ENCODE data around the gene OLFML2B. TPM values are rescaled to one million over a fixed set of nuclear protein-coding genes. Genes with fewer than 3 reads are reported as not detected.

Gene OLFML2B
- total and polyA plus RNA-seq, 2 of the 4 experiments (the other 2 are of a cell fraction): 0.36 to 0.74 TPM

DNA sequence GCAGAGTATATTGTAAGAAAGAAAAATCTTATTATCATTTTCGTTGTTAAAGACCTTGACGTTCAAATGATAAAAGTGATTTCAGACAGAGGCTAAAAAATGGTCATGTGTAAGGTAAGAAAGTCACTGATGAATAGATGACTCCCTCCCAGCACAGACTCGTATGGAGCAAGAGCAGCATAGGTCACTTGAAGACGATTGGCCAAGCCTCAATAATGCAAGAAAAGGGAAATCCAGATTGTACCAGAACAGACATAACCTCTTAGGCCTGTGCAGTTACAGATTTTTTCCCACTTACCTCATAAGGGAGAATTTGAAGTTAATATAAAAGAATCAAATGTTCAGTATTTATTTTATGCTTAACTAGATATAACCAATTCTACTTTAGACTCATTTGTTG, 16.3 kb upstream of the OLFML2B start:
- H3K9me1 ChIP-seq (ENCODE audit: insufficient read depth, low read length): no peaks in the 10 kb centered on the region
- H3K27me3 ChIP-seq (ENCODE audit: control insufficient read depth, insufficient read depth, low read length): peaks cover 10% of the 10 kb centered on the region
- ChIA-PET CTCF (interaction anchor here (0.7 kb wide), 1 partner anchor 290 kb away, joined by 3 read pairs; the partner anchor contains the start of gene DUSP12), POLR2A (ENCODE audit: unreplicated experiment) (no interaction called here)
- WGBS, 2 experiments (ENCODE audit: extremely low coverage in 2 of 2, insufficient read length in 1 of 2): no CpG with 5 or more reads among the region's 4 CpGs
- no peak overlapping the region for H2BK120ac ChIP-seq (ENCODE audit: low read depth, low read length)
- H4K8ac ChIP-seq (ENCODE audit: low read depth in 2 of 2, low read length in 2 of 2): no peak overlapping the region
- H3K27ac ChIP-seq (ENCODE audit: insufficient read depth, low read length): no peak overlapping the region
- no peak overlapping the region for H3K4me3 ChIP-seq (ENCODE audit: insufficient read depth, low read depth, low read length)
- H3K56ac ChIP-seq (ENCODE audit: extremely low read depth, insufficient read depth, low read length): no peak overlapping the region
- H4K20me1 ChIP-seq (ENCODE audit: insufficient read depth, low read length): no peaks in the 10 kb centered on the region
- no peak overlapping the region for H4K91ac ChIP-seq (ENCODE audit: insufficient read depth, low read depth, low read length)
- no peaks in the 10 kb centered on the region for H3K79me1 ChIP-seq (ENCODE audit: low read depth in 1 of 2, low read length in 2 of 2)
- no peaks in the 10 kb centered on the region for H3K4me1 ChIP-seq (ENCODE audit: control insufficient read depth, insufficient read depth, low read length)
- H2BK15ac ChIP-seq (ENCODE audit: low read depth, low read length): no peak overlapping the region
- no peak overlapping the region for H2BK20ac ChIP-seq (ENCODE audit: low read depth, low read length)
- H2AK9ac ChIP-seq (replicated peaks; ENCODE audit: low read depth, low read length, poor library complexity): no peak overlapping the region
- in situ Hi-C loops (cut with MboI; ENCODE audit: low sequenced_read_pairs) (no loop called here), dilution Hi-C loops (cut with HindIII; ENCODE audit: low sequenced_read_pairs, unreplicated experiment) (no loop called here), intact Hi-C loops (cut with micrococcal nuclease) (no loop called here)
- no peak overlapping the region for H3K23ac ChIP-seq (ENCODE audit: low read depth, low read length)
- no peak overlapping the region for H2AK5ac ChIP-seq (ENCODE audit: low read depth, low read length)
- H3K14ac ChIP-seq (replicated peaks; ENCODE audit: low read depth, low read length): no peak overlapping the region
- H3K9ac ChIP-seq (ENCODE audit: low read depth, low read length): no peak overlapping the region
- TF ChIP-seq ELK1 (IDR thresholded peaks at IDR 0.05; ENCODE audit: borderline replicate concordance, low read depth, low read length) (no peak), RFX5 (IDR thresholded peaks at IDR 0.05; ENCODE audit: low read depth, low read length) (no peak)
- H3K18ac ChIP-seq (ENCODE audit: low read depth, low read length): no peak overlapping the region
- BruUV-seq (replicated peaks): no TSS peak
- H2BK5ac ChIP-seq (ENCODE audit: low read depth, low read length, poor library complexity, severe bottlenecking): no peak overlapping the region
- no peaks in the 10 kb centered on the region for H3K36me3 ChIP-seq (ENCODE audit: control insufficient read depth, insufficient read depth, low read length)
- ATAC-seq (ENCODE audit: low read depth) (no peak), DNase-seq (no peak)
- H3K9me3 ChIP-seq (ENCODE audit: control insufficient read depth, insufficient read depth, low read length): no peaks in the 10 kb centered on the region
- no peak overlapping the region for H3K4ac ChIP-seq (ENCODE audit: low read depth, low read length)
- H2AFZ ChIP-seq (replicated peaks; ENCODE audit: low read length, poor library complexity): no peak overlapping the region
- H3K4me2 ChIP-seq (ENCODE audit: low read depth, low read length): no peak overlapping the region
- H4K5ac ChIP-seq (ENCODE audit: low read depth, low read length): no peak overlapping the region

Measured in IMR-90 (cell line).